GM12873 (cell line): ENCODE measurements around the gene INHBC.

ENCODE experiments used
- CTCF ChIP-seq: IDR thresholded peaks from 2 replicates; pipeline ENCODE4 v1.5.1; 2012; ENCODE audit warnings: low read depth, mild to moderate bottlenecking, moderate library complexity, low read length, control low read depth; ENCODE audit not compliant: insufficient read depth; ENCODE audit errors: missing control alignments

Gene INHBC

GRCh38 chr12:57448669-57449068 lies 14.1 kb downstream of the INHBC start:
- TF ChIP-seq CTCF: no peak

- no peak for TF ChIP-seq CTCF
Measured at GRCh38 chr12:57449375-57449774, 14.8 kb downstream of the INHBC start.

- TF ChIP-seq CTCF: no peak
Measured at GRCh38 chr12:57450057-57450456, 15.5 kb downstream of the INHBC start.

GRCh38 chr12:57451233-57451778 lies 16.7 kb downstream of the INHBC start:
- TF ChIP-seq CTCF: no peak

GRCh38 chr12:57452181-57452936 lies 17.8 kb downstream of the INHBC start:
- TF ChIP-seq CTCF: no peak

GRCh38 chr12:57452937-57453509 lies 18.4 kb downstream of the INHBC start:
- peak; percentile 95 for TF ChIP-seq CTCF

GRCh38 chr12:57454213-57454565 lies 19.6 kb downstream of the INHBC start:
- no peak for TF ChIP-seq CTCF
